ENCODE data around the gene PLIN1.

DNA sequence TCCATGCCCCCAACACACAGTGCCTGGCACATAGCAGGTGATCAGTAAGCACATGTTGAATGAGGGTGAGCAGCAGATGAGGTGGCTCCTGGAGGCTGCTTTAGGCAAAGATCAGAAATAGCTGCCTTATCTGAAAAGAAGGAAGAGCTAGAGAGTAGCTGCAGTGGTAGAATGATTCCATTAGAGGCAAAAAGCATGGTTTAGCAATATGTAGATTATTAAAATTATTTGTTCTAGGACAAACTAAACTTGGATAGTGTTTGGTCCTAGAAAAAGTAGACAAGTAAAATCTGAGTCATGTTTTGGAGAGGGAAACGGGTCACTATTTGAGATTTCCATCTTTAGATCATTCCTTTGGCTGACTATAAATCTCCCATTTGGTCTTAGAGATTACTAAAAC is 56.0 kb downstream of the PLIN1 start:
- TF ChIP-seq POLR2AphosphoS5 (IDR thresholded peaks at IDR 0.05; ENCODE audit: low read depth), result no peak
- TF ChIP-seq, protein P1, sequence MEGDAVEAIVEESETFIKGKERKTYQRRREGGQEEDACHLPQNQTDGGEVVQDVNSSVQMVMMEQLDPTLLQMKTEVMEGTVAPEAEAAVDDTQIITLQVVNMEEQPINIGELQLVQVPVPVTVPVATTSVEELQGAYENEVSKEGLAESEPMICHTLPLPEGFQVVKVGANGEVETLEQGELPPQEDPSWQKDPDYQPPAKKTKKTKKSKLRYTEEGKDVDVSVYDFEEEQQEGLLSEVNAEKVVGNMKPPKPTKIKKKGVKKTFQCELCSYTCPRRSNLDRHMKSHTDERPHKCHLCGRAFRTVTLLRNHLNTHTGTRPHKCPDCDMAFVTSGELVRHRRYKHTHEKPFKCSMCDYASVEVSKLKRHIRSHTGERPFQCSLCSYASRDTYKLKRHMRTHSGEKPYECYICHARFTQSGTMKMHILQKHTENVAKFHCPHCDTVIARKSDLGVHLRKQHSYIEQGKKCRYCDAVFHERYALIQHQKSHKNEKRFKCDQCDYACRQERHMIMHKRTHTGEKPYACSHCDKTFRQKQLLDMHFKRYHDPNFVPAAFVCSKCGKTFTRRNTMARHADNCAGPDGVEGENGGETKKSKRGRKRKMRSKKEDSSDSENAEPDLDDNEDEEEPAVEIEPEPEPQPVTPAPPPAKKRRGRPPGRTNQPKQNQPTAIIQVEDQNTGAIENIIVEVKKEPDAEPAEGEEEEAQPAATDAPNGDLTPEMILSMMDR (conservative IDR thresholded peaks at IDR 0.05; ENCODE audit: low read depth in 2 of 2), result no peak
- TF ChIP-seq JUNB (IDR thresholded peaks at IDR 0.05; ENCODE audit: unreplicated experiment), result no peak
- TF ChIP-seq, protein P2, sequence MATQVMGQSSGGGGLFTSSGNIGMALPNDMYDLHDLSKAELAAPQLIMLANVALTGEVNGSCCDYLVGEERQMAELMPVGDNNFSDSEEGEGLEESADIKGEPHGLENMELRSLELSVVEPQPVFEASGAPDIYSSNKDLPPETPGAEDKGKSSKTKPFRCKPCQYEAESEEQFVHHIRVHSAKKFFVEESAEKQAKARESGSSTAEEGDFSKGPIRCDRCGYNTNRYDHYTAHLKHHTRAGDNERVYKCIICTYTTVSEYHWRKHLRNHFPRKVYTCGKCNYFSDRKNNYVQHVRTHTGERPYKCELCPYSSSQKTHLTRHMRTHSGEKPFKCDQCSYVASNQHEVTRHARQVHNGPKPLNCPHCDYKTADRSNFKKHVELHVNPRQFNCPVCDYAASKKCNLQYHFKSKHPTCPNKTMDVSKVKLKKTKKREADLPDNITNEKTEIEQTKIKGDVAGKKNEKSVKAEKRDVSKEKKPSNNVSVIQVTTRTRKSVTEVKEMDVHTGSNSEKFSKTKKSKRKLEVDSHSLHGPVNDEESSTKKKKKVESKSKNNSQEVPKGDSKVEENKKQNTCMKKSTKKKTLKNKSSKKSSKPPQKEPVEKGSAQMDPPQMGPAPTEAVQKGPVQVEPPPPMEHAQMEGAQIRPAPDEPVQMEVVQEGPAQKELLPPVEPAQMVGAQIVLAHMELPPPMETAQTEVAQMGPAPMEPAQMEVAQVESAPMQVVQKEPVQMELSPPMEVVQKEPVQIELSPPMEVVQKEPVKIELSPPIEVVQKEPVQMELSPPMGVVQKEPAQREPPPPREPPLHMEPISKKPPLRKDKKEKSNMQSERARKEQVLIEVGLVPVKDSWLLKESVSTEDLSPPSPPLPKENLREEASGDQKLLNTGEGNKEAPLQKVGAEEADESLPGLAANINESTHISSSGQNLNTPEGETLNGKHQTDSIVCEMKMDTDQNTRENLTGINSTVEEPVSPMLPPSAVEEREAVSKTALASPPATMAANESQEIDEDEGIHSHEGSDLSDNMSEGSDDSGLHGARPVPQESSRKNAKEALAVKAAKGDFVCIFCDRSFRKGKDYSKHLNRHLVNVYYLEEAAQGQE (IDR thresholded peaks at IDR 0.05; ENCODE audit: unreplicated experiment), result no peak
- TF ChIP-seq CREB1 (CRISPR knock-in tag; IDR thresholded peaks at IDR 0.05; ENCODE audit: low read depth), result no peak
- no peak for TF ChIP-seq EZH2phosphoT487 (IDR thresholded peaks at IDR 0.05; ENCODE audit: unreplicated experiment)
- TF ChIP-seq EZH2 (IDR thresholded peaks at IDR 0.05; ENCODE audit: low read depth, unreplicated experiment), result no peak

All from GM23338 (cell line).